ENCODE measurements around the gene CPA2.

DNA sequence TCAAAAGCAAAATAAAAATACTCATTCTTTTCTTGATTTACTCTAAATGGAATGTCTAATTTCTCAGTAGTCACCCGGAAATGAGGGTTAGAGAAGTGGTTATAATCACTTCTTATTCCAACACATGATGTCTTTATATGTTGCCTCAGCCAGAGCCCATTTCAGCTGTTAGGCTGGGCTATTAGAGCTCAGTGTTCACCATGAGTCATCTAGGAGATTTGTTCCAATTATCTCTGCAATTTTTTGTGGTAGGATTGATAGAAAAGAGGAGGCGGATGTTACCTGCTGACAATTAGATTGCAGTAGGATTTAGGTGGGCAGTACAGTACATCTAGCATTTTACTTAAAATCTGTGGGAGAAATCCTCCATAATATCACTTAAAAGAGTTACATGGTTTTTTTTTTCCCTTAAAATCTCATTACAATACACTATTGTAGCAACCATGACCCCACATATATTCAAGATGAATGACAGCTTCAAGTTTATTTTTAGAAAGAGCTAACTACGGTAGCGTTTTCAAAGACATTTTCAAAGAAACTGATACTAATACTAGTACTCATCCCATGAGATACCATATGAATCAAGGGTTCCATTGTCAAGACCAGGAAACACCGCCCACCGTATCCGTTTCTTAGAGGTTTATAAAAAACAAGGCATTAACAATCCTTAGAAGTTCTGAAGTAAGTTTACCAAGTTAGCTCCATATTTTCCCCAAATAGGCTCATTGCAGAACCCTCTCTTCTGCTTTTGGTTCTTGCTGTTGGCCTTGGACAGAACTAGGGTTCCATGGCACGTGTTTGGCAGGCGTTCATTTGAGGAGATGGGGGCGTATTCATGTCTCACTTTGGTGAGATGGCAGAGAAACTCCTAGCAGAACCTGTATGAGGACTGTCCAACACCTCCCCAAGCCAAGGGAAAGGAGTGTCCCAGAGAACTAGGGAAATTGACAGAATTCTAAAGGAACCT is 10.4 kb downstream of the CPA2 start:
- TF ChIP-seq, protein P1, sequence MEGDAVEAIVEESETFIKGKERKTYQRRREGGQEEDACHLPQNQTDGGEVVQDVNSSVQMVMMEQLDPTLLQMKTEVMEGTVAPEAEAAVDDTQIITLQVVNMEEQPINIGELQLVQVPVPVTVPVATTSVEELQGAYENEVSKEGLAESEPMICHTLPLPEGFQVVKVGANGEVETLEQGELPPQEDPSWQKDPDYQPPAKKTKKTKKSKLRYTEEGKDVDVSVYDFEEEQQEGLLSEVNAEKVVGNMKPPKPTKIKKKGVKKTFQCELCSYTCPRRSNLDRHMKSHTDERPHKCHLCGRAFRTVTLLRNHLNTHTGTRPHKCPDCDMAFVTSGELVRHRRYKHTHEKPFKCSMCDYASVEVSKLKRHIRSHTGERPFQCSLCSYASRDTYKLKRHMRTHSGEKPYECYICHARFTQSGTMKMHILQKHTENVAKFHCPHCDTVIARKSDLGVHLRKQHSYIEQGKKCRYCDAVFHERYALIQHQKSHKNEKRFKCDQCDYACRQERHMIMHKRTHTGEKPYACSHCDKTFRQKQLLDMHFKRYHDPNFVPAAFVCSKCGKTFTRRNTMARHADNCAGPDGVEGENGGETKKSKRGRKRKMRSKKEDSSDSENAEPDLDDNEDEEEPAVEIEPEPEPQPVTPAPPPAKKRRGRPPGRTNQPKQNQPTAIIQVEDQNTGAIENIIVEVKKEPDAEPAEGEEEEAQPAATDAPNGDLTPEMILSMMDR (IDR thresholded peaks at IDR 0.05), result no peak
- TF ChIP-seq POLR2A (IDR thresholded peaks at IDR 0.05), result no peak
